GM19023 (cell line): ENCODE measurements around the gene UNC50.

Experiments used
- ATAC-seq: cut with Tn5 transposase; IDR thresholded peaks from one replicate; pipeline ENCODE4 v1.9.1; 2021; ENCODE audit warnings: mild to moderate bottlenecking, moderate library complexity; ENCODE audit not compliant: unreplicated experiment

Gene UNC50

DNA sequence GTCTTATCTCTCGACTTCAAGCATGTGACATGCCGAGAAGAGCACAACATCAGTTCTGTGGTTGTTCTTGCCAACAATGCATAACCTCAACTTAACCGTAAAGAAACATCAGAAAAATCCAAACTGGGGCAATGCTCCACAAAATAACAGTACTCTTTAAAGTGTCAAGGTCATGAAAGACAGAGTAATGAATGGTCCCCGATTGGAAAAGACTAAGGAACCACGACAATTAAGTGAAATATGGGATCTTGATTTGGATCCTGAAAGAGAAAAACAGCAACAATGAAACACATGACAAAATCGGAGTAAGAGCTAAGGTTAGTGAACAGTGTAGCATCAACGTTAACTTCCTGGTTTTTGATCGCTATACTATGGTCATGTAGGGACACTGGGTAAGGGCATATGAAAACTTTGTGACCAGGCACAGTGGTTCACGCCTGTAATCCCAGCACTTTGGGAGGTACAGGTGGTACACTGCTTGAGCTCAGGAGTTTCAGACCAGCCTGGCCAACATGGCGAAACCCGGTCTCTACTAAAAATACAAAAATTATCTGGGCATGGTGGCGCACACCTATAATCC is 55.2 kb downstream of the UNC50 start:
- ATAC-seq, result no peak

DNA sequence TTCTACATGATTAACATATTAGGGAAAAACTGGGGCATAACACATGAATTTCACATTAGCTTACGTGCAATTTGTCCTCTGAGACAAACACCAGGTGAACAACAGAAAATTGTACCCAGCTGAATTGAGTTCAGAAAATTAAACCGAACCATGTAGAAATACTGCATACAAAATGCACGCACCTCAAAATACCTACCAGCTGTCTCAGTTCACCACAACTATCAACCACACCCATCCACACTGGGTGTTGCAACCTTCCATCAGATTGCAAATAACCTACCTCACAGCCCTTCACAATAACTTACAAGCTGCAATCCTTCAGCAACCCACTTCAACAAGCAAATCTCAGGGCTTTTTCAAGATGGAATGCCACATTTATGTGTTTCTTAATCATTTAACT is 55.9 kb downstream of the UNC50 start:
- ATAC-seq, result no peak

DNA sequence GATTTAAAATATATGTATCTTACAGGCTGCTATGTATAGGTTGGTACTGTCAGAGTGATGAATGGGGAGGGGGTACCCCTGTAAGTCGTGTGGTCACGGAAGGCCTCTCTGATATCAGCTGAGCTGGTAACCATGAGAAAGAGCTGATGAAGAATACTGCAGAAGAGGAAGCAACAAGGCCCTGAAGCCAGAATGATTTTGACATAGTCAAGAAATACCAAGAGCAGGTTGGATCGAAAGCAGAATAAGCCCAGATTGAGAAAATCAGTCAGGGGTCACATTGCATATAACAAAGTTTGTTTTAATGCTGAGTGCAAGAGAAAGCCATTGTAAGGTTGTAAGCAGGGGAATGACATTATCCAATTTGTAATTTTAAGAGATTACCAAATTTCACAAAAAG is 57.3 kb downstream of the UNC50 start:
- ATAC-seq, result no peak
